GM18858 (cell line): Measurements from ENCODE around the gene RHOH.
"Not testable (repeated sequence)": the region's sequence is repeated elsewhere in the genome, so short reads cannot be mapped to it uniquely, and the experiment has no call there.

Experiments used
- ATAC-seq: cut with Tn5 transposase; IDR thresholded peaks from one replicate; pipeline ENCODE4 v1.9.1; 2021; ENCODE audit not compliant: unreplicated experiment

Gene RHOH

GRCh38 chr4:40196724-40197281 lies at the start of gene RHOH:
RHOH (plus strand) TSS chr4:40197031; CDS start chr4:40243387, 46,356 bp downstream.
- peak; percentile 21 for ATAC-seq

GRCh38 chr4:40147490-40147889 lies 49.3 kb upstream of the RHOH start:
- ATAC-seq = not testable (repeated sequence)

- peak; percentile 46 for ATAC-seq
Observed at GRCh38 chr4:40149960-40150385, 46.9 kb upstream of the RHOH start.

GRCh38 chr4:40150932-40151331 lies 45.9 kb upstream of the RHOH start:
- ATAC-seq = no peak

GRCh38 chr4:40152637-40153036 lies 44.2 kb upstream of the RHOH start:
- no peak for ATAC-seq

DNA sequence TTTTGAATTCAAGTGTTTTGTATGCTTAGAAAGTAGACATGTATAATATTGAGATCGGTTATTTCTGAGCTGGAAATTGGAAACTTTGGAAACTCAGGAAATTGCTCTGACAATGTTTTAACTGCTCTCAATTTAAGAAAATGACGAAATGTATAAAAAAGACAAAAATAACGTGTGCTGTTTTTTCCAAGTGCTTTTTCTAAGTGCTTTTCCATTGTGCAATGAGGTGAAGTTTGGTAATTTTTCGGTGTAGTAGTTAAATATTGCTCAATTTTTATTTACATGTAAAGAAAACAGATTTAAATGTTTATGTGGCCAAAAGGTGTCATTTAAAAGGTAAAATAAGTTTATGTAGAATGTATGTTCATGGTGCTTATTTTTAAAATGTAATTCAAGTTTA lies 39.4 kb upstream of the RHOH start:
- no peak for ATAC-seq

DNA sequence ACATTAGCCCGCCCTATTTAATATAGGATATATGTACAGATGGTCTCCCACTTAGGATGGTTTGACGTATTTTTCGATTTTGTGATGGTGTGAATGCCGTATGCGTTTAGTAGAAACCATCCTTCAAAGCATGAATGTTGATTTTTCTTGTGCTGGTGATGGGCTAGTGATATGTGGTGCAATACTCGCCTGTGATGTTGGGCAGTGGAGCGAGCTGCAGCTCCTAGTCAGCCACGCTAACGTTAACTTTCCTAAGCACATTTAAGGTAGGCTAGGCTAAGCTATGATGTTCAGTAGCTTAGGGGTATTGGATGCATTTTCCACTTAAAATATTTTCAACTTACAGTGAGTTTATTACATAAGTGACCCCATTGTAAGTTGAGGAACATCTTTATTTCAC lies 36.6 kb upstream of the RHOH start:
- ATAC-seq = no peak

- no peak for ATAC-seq
Observed at GRCh38 chr4:40164459-40164858, 32.4 kb upstream of the RHOH start.

GRCh38 chr4:40165916-40166315 lies 30.9 kb upstream of the RHOH start:
- ATAC-seq = no peak

DNA sequence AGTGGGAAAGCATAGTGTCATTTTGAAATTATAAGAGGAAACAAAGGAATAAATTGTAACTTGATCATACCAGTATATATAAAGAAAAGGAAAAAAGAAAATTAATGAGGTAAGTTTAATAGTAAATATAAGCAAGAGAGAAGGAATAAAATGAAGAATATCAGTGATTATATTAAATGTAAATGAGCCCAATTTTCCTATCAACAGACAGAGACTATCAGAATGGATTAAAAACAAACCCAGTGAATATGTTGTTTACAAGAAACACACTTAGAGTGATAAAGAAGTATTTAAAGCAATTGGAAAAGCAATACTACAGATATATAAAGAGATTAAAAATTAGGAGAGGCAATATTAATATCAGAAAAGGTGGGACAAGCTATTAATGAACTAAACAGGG lies 28.8 kb upstream of the RHOH start:
- no peak for ATAC-seq

DNA sequence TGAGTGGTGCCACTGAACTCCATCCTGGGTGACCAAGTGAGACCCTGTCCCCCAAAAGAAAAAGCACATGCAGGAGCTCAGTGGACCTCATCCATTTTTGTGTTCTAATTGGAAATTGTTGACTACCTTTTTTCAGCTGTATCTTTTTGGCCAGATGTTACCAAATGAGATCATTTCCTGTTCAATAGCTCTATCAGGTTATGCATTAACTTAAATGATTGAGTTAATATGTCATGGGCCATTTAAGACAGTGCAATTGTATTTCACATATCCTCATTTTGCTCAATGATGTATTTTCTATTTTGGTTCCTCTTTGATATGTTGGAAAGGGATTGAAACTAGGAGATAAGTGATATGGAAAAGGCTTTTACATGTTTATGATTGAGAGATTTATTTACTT lies 26.2 kb upstream of the RHOH start:
- ATAC-seq = no peak

DNA sequence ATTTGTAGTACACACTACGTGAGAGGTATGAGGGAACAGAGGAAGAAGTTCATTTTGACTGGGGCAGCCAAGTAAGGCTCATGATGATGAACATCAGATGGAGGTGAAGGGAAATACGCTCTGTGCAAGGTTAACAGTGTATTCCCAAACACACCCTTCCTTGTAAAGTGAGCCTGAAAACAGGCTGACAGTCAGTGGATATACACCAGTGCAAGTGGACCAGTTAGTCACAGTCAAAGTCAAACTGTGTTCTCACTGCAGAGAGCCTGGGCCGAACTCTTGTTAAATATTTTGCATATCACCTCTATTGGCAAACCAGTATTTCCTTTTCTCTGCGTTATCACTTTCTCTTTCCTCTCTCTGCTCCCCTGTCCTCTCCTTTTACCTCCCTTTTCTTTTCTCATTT lies 23.4 kb upstream of the RHOH start:
- ATAC-seq = peak; percentile 76

DNA sequence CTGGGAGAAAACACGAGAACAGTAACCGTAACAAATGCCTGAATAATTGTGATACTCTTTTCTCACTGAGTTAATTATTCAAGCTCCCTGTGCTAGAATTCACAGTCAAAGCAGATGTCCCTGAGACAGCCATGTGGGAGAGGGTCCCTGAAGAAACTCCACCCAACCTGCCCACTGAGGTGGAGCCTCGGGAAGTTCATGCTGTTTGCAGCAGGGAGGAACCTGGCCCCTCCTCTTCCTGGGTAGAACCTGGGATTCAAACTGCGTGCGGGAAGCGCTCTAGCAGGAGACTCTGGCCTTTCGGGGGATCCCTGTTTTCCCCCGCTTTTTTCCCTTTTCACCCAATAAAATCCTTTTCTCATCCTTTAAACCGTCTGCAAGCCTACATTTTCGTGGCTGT lies 20.2 kb upstream of the RHOH start:
- ATAC-seq = no peak

DNA sequence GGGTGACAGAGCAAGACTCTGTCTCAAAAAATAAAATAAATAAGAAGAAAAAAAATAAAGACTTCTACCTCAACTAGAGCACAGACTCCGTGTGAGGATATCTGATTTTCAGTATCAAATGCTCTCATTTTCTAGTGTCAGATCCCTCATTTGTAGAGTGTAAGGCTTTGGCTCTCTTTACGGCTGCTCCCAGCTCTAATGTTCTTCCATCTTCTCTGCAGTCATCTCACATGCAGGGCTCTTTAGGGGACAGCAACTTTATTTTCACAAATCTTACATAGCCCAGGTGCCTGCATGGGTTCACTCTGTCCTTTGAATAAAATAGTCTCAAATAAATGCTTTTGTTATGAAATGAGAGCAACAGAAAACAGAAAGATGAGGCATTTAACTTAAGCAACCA lies 19.2 kb upstream of the RHOH start:
- ATAC-seq = no peak

DNA sequence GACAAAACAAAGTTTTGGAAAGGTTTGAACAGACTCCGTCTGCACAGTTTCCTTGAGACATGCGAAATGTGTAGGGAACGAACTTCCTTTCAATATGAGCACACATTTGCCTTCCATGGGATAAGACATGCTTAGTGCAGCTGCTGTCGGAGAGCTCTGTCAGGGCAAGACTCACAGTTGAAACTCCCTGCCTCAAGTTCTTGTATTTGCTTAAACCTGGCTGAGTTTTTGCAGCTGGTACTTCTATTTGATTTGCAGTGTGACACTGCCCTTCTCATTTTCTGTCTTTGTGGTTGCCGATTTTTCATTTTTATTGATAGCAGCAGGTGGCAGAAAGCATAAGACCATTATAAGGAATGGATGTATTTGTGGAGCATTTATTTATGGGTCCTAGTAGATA lies 18.2 kb upstream of the RHOH start:
- ATAC-seq = no peak

- ATAC-seq = no peak
Observed at GRCh38 chr4:40179360-40179759, 17.5 kb upstream of the RHOH start.

GRCh38 chr4:40180356-40180755 lies 16.5 kb upstream of the RHOH start:
- ATAC-seq = no peak

DNA sequence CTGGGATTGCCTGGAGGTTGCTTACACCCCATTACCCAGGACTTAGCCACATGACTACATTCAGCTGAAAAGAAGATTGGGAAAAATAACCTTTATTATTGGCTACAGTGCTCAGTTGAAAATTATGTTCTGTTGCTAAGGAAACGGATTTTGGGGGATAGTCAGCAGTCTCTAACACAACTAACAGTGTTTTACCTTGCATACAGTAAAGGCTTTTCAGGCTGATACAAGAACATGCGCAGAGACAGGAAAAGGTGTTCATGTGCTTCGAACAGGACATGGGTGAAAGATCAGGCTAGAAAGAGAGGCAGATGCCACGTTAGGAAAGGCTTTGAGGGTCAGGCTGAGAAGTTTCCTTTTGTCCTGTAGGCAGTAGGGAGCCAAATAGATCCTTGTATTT lies 14.8 kb upstream of the RHOH start:
- no peak for ATAC-seq

GRCh38 chr4:40182954-40183353 lies 13.9 kb upstream of the RHOH start:
- no peak for ATAC-seq

DNA sequence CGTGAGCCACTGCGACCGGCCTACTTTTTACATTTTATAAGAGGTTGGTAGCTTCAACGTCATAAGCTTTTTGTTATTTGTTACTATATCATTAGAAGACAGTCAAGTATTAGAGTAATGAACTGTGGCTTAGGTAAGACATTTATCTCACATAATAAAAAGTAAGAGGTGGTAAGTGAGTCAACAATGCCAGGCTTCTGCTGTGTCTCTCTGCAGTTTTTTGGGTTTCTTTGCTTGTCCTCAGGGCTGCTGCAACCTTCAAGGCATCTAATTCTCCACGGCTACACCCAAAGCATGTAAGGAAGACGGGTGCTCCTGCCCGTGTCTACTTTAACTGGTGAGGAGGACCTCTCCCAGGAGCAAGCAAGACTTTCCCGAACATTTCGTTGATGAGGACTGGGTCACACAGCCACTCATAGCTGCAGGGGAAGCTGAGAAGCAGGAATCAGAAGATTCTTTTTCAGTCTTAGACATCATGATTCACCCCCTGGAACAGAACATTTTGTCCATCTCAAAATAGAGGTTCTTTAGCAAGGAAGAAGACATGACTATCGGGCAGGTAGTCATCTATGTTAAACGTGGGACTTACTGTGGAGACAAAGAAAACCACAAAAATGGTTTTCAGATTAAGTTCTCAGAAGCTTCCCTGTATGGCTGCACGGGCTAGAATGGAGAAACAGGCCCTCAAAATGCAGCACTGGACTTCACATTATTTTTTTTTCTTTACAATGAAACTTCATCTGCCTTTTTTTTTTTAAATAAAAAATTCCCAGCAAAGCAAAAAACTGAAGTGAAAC lies 13.0 kb upstream of the RHOH start:
- peak; percentile 46 for ATAC-seq

DNA sequence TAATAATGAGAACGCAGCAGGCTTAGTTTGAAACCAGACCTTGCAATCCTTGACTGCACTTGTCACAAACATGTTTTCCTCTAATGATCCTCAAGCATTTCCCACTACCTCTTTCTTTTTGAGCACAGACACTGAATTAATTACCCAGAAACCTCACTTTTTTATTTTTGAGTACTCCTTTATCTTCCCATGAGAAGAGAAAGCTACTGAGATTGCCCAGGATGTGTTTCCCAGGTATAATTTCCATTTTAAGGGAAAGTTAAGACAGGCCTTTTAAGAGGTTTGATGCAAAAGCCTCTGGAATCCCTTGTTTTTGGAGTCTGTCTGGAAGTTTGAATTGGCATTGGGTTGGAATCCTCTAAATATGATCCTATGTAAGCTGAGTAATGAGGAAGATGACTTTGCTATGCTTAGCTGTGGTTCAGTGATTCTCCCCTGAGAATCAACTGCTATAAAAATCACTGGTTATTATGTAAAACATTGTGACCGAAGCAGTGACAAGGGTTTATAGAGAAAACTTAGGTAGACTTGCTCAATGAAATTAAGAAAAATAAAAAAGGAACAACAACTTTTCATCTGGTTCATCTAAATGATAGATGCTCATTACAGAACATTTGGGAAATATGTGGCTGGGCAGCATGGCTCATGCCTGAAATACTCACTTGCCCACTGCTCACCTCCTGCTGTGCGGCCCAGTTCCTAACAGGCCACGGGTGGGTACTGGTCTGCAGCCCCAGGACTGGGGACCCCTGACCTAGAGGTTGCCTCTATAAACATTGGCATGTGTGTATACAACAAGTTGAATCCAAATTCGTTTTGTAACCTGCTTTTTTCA lies 10.8 kb upstream of the RHOH start:
- peak; percentile 37 for ATAC-seq

- ATAC-seq = no peak
Observed at GRCh38 chr4:40186665-40187014, 10.2 kb upstream of the RHOH start.
